AG09309 (cell line): ENCODE measurements around the gene SPINT3.
A peak's percentile ranks its signal among the peaks of the same experiment; 100 is the strongest.

Source experiments
- DNase-seq: peaks from one replicate; pipeline ENCODE4 v3.0.0-alpha.2; 2010; ENCODE audit warnings: low read depth
- H3K4me3 ChIP-seq: 2 replicates; pipeline ENCODE4 v1.5.1; 2011; ENCODE audit warnings: mild to moderate bottlenecking, low read depth, low read length, moderate library complexity; ENCODE audit not compliant: control insufficient read depth
- CTCF ChIP-seq: IDR thresholded peaks from 2 replicates; pipeline ENCODE4 v1.5.1; 2011; ENCODE audit warnings: mild to moderate bottlenecking, low read depth, low read length, inconsistent platforms; ENCODE audit not compliant: insufficient read depth, control insufficient read depth; ENCODE audit errors: missing control alignments

The SPINT3 gene

GRCh38 chr20:45470937-45471336 is 44.5 kb downstream of the SPINT3 start:
- no peak overlapping the region; the same call in 1 of the 2 replicates for H3K4me3 ChIP-seq
- no peak for DNase-seq
- TF ChIP-seq CTCF: no peak

DNA sequence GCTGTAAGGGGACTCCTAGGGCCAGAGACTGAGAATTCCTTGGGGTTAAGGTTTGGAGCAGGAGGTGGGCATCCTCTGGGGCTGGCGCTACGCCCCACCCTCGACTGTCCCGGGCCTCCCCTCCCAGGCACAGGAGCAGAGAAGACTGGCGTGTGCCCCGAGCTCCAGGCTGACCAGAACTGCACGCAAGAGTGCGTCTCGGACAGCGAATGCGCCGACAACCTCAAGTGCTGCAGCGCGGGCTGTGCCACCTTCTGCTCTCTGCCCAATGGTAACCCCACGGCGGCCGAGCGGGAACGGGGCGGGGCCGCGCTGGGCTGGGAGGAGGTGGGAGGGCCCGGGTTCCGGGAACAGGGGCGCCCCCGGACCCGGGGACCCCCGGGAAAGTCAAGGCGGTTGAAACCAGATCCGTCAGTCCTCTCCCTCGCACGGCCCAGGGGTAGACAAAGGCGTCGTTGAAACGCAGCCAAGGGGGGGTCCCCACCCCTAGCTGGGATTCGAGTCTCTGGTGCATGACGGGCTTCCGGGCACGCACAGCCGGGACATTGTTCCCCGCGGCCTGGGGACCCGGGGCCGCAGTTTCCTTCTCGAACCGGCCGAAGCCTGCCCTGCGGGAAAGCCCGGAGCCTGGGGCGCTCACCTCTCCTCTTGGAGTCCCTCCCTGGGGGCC is 45.0 kb downstream of the SPINT3 start:
- no peak for DNase-seq

GRCh38 chr20:45469336-45470261 is 45.8 kb downstream of the SPINT3 start, which contains the start of gene WFDC2:
TSS of gene WFDC2 (plus strand) at chr20:45469753. CDS start at chr20:45469782, 29 bp downstream.
- no peak for TF ChIP-seq CTCF
- H3K4me3 ChIP-seq: peak within 1 kb of the TSS; percentile 29
- DNase-seq: no peak

More for the DNA sequence above, 45.0 kb downstream of the SPINT3 start:
- TF ChIP-seq CTCF: no peak
- peak overlapping the region; percentile 29 for H3K4me3 ChIP-seq

- no peak overlapping the region for H3K4me3 ChIP-seq
- no peak for TF ChIP-seq CTCF
- DNase-seq: no peak
Observed at GRCh38 chr20:45467861-45468260, 47.6 kb downstream of the SPINT3 start.

- no peak overlapping the region for H3K4me3 ChIP-seq
- TF ChIP-seq CTCF: no peak
- DNase-seq: no peak
Observed at GRCh38 chr20:45467172-45467571, 48.2 kb downstream of the SPINT3 start.

DNA sequence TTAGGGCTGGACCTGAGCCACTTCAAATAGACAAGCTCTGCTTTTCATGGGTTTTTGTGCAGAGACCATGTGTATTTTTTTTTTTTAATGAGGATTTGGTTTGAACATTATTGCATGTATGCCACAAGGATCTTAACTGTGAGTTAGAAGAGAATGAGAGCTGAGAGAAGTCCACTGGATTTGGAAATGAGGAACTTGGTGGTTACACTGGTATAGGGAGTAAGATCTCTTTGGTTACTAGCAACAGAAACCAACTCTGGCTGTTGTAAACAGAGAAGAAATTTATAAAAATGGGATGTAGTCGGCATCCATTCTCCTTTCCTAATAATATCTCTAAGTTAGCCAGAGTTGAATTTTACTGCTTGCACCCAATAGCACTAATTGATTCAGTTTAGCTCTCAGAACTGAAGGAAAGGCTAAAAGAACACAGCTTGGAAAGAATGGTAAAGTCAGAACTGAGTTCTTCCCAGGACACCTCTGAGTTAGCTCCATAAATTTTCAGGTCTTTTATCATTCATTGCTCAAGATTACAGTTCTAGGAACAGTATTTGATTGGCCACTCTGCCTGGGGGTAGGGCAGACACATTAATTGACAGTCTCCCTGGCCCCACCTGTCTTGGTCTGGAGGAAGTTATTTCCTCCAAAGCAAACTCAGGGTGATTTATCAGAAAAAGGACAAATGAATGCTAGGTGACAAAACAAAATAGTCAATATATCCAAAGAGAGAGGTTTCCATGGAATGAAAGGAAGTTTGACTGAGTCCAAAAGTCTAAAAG is 49.7 kb downstream of the SPINT3 start:
- TF ChIP-seq CTCF: no peak
- no peak for DNase-seq
- no peak overlapping the region for H3K4me3 ChIP-seq
